HCT116 (cell line): ENCODE data around the gene TNFRSF1A. TPM values are rescaled to one million over a fixed set of nuclear protein-coding genes. Genes with fewer than 3 reads are reported as not detected.

Experiments used
- ATAC-seq: fragments of 200-7000 bp; cut with Tn5 transposase; 2 replicates; pipeline ENCODE4 v1.9.1; 2020; ENCODE audit warnings: mild to moderate bottlenecking, moderate library complexity
- BruUV-seq: library from RNA; stranded (reverse); fragments of 400-500 nt; replicated peaks from 2 replicates; lab custom pipeline; 2021; lab: Mats Ljungman, UMichigan
- CTCF ChIA-PET: fragments of 300-600 bp; sonication (Branson Sonifier 250); formaldehyde crosslinking; loops from one replicate; lab custom pipeline; 2021; ENCODE audit warnings: antibody characterized with exemption; lab: Charles Lee
- POLR2A ChIA-PET: fragments of 300-600, 350-600 bp; sonication (Branson Sonifier 250); formaldehyde crosslinking; loops from one replicate; lab custom pipeline; 2021; ENCODE audit warnings: antibody characterized with exemption; lab: Charles Lee
- RAD21 ChIA-PET, 2 experiments: fragments of 300-600 bp; sonication (Branson Sonifier 250); formaldehyde crosslinking; loops; one replicate each; lab custom pipeline; 2023; ENCODE audit warnings: low total read pairs in 2 of 2; ENCODE audit not compliant: uncharacterized antibody in 2 of 2, unreplicated experiment in 2 of 2, low non-redundant PET in 1 of 2; lab: Charles Lee
- DNase-seq: peaks from one replicate; pipeline ENCODE4 v3.0.0-alpha.2; 2010; ENCODE audit warnings: low read depth, low spot score
- H2AFZ ChIP-seq: fragments of 200-600 bp; shearing (Covaris generic), sonication (generic); 2 replicates; pipeline ENCODE4 v1.6.1; 2017; ENCODE audit warnings: low read depth, mixed run types, mixed read lengths, antibody characterized with exemption, low read length; ENCODE audit not compliant: poor library complexity, severe bottlenecking
- H3K27ac ChIP-seq: 2 replicates; pipeline ENCODE4 v1.5.1; 2012; ENCODE audit warnings: low read depth, low read length
- H3K27me3 ChIP-seq: fragments of 200-600 bp; sonication (generic); 2 replicates; pipeline ENCODE4 v1.6.1; 2016; ENCODE audit warnings: mixed run types, low read length, mixed read lengths; ENCODE audit not compliant: insufficient read depth
- H3K36me3 ChIP-seq, 2 experiments: fragments of 200-500 bp in 1 of 2; fragments of 200-600 bp in 1 of 2; sonication (Bioruptor generic) in 1 of 2; sonication (generic) in 1 of 2; 2 replicates each; pipeline versions ENCODE4 v1.5.1 to v1.6.1; 2014 to 2016; ENCODE audit warnings: low read length in 2 of 2, inconsistent platforms in 1 of 2, mixed read lengths in 1 of 2, mixed run types in 1 of 2; ENCODE audit not compliant: insufficient read depth in 2 of 2, control insufficient read depth in 1 of 2
- H3K4me1 ChIP-seq, 2 experiments: fragments of 200-600 bp in 1 of 2; sonication (generic) in 1 of 2; 2 replicates each; pipeline versions ENCODE4 v1.5.1 to v1.6.1; 2012 to 2017; ENCODE audit warnings: low read length in 2 of 2, inconsistent platforms in 1 of 2, mild to moderate bottlenecking in 1 of 2, mixed read lengths in 1 of 2, mixed run types in 1 of 2, moderate library complexity in 1 of 2; ENCODE audit not compliant: insufficient read depth in 2 of 2, control insufficient read depth in 1 of 2
- H3K4me2 ChIP-seq: fragments of 200-600 bp; sonication (generic); 2 replicates; pipeline ENCODE4 v1.6.1; 2017; ENCODE audit warnings: mixed run types, low read length, mixed read lengths
- H3K4me3 ChIP-seq, 2 experiments: fragments of 200-600 bp in 1 of 2; sonication (generic) in 1 of 2; replicated peaks in 1 of 2; 2 replicates each; pipeline ENCODE4 v1.5.1; 2011 to 2016; ENCODE audit warnings: low read length in 2 of 2, control low read depth in 1 of 2, low read depth in 1 of 2, mild to moderate bottlenecking in 1 of 2, mixed read lengths in 1 of 2, mixed run types in 1 of 2
- H3K79me2 ChIP-seq: fragments of 200-600 bp; sonication (generic); 2 replicates; pipeline ENCODE4 v1.6.1; 2017; ENCODE audit warnings: mild to moderate bottlenecking, mixed run types, low read length, moderate library complexity, mixed read lengths; ENCODE audit not compliant: insufficient read depth
- H3K9ac ChIP-seq: fragments of 200-600 bp; sonication (generic); 2 replicates; pipeline ENCODE4 v1.6.1; 2016; ENCODE audit warnings: low read length, mixed read lengths
- H3K9me2 ChIP-seq: fragments of 200-600 bp; sonication (generic), shearing (Covaris generic); 2 replicates; pipeline ENCODE4 v1.6.1; 2017; ENCODE audit warnings: mixed run types, mild to moderate bottlenecking, moderate library complexity; ENCODE audit not compliant: insufficient read depth
- H3K9me3 ChIP-seq, 2 experiments: fragments of 200-500 bp in 1 of 2; fragments of 200-600 bp in 1 of 2; sonication (Bioruptor generic) in 1 of 2; sonication (generic) in 1 of 2; 2 replicates each; pipeline ENCODE4 v1.6.1; 2014 to 2017; ENCODE audit warnings: low read length in 2 of 2, mixed read lengths in 2 of 2, inconsistent platforms in 1 of 2, low read depth in 1 of 2, mild to moderate bottlenecking in 1 of 2, mixed run types in 1 of 2, moderate library complexity in 1 of 2; ENCODE audit not compliant: control insufficient read depth in 1 of 2, insufficient read depth in 1 of 2
- H4K20me1 ChIP-seq: fragments of 200-600 bp; sonication (generic), shearing (Covaris generic); 2 replicates; pipeline ENCODE4 v1.6.1; 2017; ENCODE audit warnings: mixed run types, mild to moderate bottlenecking, moderate library complexity; ENCODE audit not compliant: insufficient read depth
- ATF3 ChIP-seq: IDR thresholded peaks from 2 replicates; pipeline ENCODE4 v1.6.1; 2012
- EGR1 ChIP-seq: IDR thresholded peaks from 2 replicates; pipeline ENCODE4 v1.6.1; 2012; ENCODE audit warnings: low read depth
- ELF1 ChIP-seq: IDR thresholded peaks from 2 replicates; pipeline ENCODE4 v1.6.1; 2012; ENCODE audit warnings: low read depth, borderline replicate concordance
- EZH2 ChIP-seq: fragments of 200-600 bp; sonication (generic); IDR thresholded peaks from 2 replicates; pipeline ENCODE4 v1.6.1; 2017; ENCODE audit warnings: antibody characterized with exemption, mixed run types
- JUND ChIP-seq: IDR thresholded peaks from 2 replicates; pipeline ENCODE4 v1.6.1; 2012
- POLR2AphosphoS5 ChIP-seq: IDR thresholded peaks from 2 replicates; pipeline ENCODE4 v1.6.1; 2011; ENCODE audit warnings: mild to moderate bottlenecking, low read depth, low read length, moderate library complexity
- RAD21 ChIP-seq: IDR thresholded peaks from 2 replicates; pipeline ENCODE4 v1.6.1; 2012; ENCODE audit warnings: low read depth, mild to moderate bottlenecking
- REST ChIP-seq: IDR thresholded peaks from 2 replicates; pipeline ENCODE4 v1.6.1; 2012; ENCODE audit warnings: low read depth
- SP1 ChIP-seq: IDR thresholded peaks from 2 replicates; pipeline ENCODE4 v1.6.1; 2012; ENCODE audit warnings: low read depth
- SRF ChIP-seq: IDR thresholded peaks from 2 replicates; pipeline ENCODE4 v1.6.1; 2012; ENCODE audit warnings: low read depth
- TCF7L2 ChIP-seq: IDR thresholded peaks from 2 replicates; pipeline ENCODE4 v1.7.0; 2011; ENCODE audit warnings: borderline replicate concordance, inconsistent platforms; ENCODE audit not compliant: insufficient read depth, insufficient read length; ENCODE audit errors: extremely low read depth
- ZFX ChIP-seq: fragments of 450-650 bp; IDR thresholded peaks from 2 replicates; pipeline ENCODE4 v1.6.1; 2017
- ZNF274 ChIP-seq: fragments of 200-500 bp; sonication (Bioruptor generic); IDR thresholded peaks from 2 replicates; pipeline ENCODE4 v1.6.1; 2014; ENCODE audit warnings: mild to moderate bottlenecking, low read depth, low read length, inconsistent platforms
- intact Hi-C: fragments of 100-400 bp; cut with micrococcal nuclease; formaldehyde crosslinking; loops from 2 replicates; pipeline ENCODE4 v1.10.0; 2022
- total RNA-seq: library from RNA; stranded (reverse); gene quantifications from one replicate; pipeline ENCODE4 v1.2.1, GENCODE V29; 2021; ENCODE audit not compliant: unreplicated experiment

TNFRSF1A gene
- total RNA-seq, 1 experiment from 2014 or later, result 129 TPM

GRCh38 chr12:6316921-6317692 is 24.8 kb downstream of the TNFRSF1A start:
- DNase-seq (no peak), ATAC-seq (no peak)
- H3K79me2 ChIP-seq, result no peaks in the 10 kb centered on the region
- H3K4me1 ChIP-seq, result peaks cover 16 to 17% of the 10 kb centered on the region in 2 experiments
- peaks cover 0 to 14% of the 10 kb centered on the region in 2 experiments; a peak in 2 of 4 replicates for H3K36me3 ChIP-seq
- ChIA-PET POLR2A (no interaction called here), CTCF (no interaction called here), RAD21 (no interaction called here)
- H3K27me3 ChIP-seq, result no peaks in the 10 kb centered on the region
- H3K9ac ChIP-seq, result no peak overlapping the region
- H4K20me1 ChIP-seq, result no peaks in the 10 kb centered on the region
- H2AFZ ChIP-seq, result no peak overlapping the region
- BruUV-seq, result no TSS peak
- no peaks in the 10 kb centered on the region for H3K9me3 ChIP-seq
- no peak overlapping the region for H3K4me2 ChIP-seq
- intact Hi-C loops, result no loop called here
- H3K27ac ChIP-seq, result no peak overlapping the region
- no peak overlapping the region for H3K4me3 ChIP-seq
- TF ChIP-seq TCF7L2, result no peak
- no peak for TF ChIP-seq ZFX
- no peak for TF ChIP-seq ZNF274
- no peak for TF ChIP-seq REST
- no peak for TF ChIP-seq EZH2
- TF ChIP-seq JUND, result no peak
- no peak for TF ChIP-seq EGR1
- TF ChIP-seq POLR2AphosphoS5, result no peak
- no peak for TF ChIP-seq ATF3
- no peak for TF ChIP-seq RAD21
- TF ChIP-seq ELF1, result no peak
- no peak for TF ChIP-seq SP1
- TF ChIP-seq SRF, result no peak
- no peaks in the 10 kb centered on the region for H3K9me2 ChIP-seq
